Glomerular endothelial cell (primary cell): ENCODE data around the gene DNAJC30. TPM values are rescaled to one million over a fixed set of nuclear protein-coding genes. Genes with fewer than 3 reads are reported as not detected.
"Not testable (repeated sequence)": the region's sequence is repeated elsewhere in the genome, so short reads cannot be mapped to it uniquely, and the experiment has no call there.

Source experiments
- DNase-seq: peaks from one replicate; pipeline ENCODE4 v3.0.0-alpha.2; 2011; ENCODE audit warnings: low read depth, low spot score; ENCODE audit errors: extremely low read depth
- total RNA-seq: library from RNA; depleted of rRNA; stranded (reverse); fragments of >200 nt; gene quantifications from 2 replicates; pipeline ENCODE4 v1.2.3, GENCODE V29; 2015

DNAJC30 gene
- total RNA-seq, 1 donor from 2014 or later = 5.4 TPM

DNA sequence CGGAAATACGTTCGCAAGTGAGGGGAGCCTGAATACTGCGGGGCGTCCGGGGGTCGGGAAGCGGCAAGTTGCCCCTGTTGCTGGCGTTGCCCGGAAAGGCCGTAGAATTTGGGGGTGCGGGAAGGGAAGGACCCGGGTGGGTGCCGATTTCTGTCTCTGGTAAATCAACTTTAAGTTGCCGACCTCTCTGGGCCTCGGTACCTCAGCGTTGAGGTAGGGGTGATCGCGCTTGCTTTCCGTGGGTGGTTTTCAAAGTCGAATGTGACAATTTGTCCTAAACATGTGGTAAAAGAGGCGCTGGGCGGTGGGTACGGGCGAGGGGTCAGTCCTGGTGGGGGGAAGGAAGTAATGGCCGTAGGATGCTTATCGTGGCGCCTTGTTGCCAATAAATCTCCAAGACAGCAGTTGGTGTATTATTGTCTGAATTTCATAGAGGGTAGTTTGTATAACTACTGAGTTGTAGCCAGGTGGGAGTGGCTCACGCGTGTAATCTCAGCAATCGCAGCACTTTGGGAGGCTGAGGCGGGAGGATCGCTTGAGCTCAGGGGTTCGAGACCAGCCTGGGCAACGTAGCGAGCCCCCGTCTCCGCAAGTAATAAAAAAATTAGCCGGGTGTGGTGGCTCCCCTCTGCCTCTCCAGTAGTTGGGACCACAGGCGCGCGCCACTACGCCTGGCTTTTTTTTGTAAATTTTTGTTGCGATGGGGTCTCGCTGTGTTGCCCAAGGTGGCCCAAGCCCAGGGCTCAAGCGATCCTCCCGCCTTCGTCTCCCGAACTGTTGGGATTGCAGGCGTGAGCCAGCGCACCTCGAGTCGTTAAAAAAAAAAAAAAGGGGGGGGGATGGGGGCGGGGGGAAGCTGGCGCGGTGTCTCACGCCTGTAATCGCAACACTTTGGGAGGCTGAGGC lies 788 bp upstream of the DNAJC30 start:
- DNase-seq = no peak

DNA sequence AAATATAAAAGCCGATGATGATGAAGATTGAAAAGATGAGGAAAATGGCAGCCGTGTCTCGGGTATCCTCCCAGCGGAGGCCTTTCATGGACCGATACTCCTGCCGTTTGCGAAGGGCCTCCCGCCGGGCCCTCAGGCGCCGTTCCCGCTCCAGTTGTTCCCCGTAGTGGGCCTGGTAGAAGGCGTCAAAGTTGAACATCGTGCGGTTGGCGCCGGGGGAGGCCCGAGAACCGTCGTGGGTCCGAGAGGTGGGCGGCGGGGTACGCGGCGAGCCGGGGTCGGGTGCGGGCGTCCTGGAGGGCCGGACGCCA lies 553 bp downstream of the DNAJC30 start:
- DNase-seq = no peak

DNA sequence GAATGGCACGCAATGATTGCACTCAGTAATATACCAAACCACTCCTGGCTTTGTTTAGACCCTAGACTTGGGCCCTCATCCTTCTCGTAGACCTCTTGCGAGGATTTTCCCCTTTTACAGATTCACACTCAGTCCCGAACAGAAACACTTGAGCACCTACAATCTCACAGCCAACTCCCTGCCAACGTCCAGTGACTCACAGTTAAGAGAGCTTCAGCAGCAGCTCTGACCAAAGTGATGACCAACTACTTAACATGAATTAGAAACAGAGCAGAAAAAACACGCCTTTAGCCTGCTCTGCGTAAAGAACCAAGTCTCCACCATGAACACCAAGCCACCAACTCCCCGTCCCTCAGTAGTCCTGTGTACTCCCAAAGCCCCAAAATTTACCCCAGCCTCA lies 2.2 kb downstream of the DNAJC30 start:
- DNase-seq = no peak

DNA sequence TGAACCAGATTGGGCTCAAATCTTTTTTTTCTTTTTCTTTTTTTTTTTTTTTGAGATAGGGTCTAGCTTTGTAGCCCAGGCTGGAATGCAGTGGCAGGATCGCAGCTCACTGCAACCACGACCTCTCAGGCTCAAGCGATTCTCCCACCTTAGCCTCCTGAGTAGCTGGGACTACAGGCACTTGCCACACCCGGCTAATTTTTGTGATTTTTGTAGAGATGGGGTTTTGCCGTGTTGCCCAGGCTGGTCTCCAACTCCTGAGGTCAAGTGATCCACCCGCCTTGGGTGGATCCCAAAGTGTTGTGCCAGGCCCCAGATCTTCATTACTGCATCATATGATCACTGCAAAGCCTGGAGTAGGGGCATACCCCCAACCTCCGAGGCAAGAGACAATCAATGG lies 2.8 kb downstream of the DNAJC30 start:
- no peak for DNase-seq

DNA sequence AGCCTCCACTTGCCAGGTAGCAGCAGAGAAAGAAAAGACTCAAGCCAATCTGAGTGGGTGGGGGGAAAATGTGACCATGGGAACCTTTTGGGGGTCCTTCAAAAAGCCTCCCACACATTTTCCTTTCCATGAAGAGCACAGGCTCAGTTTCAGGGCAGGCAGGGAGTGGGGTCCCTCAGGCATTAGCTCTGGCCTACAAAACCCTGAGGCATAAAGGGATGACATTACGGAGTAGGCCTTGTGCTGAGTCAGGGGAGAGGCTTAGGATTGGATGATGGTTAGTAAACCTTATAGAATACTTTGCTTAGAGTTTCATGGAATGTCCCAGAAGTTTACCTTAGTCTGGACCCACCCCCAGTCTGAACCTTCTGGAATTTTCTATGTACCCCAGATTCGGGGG lies 3.5 kb downstream of the DNAJC30 start:
- no peak for DNase-seq

DNA sequence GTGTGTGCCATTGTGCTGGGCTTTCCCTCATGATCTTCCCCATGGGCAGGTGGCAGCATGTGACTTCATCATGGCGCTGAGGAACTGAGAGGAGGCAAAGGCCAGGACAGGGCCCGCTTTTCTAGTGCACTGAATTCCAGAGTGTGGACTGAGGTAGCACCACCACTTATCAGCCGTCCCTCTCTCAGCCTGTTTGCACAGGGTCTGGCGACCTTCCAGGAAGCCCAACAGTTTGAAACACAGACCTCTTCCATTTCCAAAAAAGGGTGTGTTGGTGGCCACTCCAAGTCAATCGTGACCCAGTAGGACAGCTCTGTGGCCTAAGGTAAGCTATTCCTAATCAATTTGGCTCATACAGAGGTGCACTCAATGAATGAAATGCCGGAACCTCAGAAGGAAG lies 4.4 kb downstream of the DNAJC30 start:
- DNase-seq = no peak

DNA sequence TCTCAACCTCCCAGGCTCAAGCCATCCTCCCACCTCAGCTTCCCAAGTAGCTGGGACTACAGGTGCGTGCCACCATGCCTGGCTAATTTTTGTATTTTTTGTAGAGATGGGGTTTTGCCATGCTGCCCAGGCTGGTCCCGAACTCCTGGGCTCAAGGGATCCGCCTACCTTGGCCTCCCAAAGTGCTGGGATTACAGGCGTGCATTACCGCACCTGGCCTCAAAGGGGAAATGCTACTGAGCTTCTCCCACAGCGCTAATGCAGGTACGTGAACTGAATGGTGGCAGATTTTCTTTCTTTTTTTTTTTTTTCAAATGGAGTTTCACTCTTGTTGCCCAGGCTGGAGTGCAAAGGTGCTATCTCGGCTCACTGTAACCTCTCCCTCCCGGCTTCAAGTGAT lies 7.2 kb downstream of the DNAJC30 start:
- not testable (repeated sequence) for DNase-seq

DNA sequence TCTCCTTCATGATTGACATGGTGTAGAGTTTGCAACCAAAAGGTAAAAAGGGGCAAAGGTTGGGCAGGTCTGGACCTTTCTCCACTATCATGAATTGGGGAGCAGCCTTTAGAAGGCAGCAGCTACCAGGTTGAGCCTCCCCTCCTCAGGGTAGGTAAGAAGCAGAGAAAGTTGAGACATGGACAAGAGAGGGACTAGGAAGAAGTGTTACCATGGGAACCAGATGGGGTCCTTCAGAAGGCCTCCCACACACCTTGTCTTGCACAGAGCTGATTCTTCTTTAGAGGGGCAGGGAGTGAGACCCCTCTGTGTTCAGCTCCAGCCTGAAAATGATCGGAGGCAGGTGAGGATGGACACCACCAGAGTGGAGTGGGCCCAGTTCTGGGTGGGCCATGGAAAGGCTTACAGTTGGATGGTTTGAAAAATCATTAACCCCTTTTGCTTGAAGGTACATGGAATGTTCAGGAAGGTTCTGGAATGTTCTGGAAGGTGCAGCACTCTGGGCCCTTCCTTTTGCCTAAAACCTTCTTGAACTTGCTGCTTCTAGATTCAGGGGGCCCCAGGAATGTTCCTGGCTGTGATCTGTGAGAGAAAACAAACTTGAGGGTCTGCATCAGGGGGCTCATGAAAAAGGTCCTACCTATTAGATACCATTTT lies 8.7 kb downstream of the DNAJC30 start:
- no peak for DNase-seq

DNA sequence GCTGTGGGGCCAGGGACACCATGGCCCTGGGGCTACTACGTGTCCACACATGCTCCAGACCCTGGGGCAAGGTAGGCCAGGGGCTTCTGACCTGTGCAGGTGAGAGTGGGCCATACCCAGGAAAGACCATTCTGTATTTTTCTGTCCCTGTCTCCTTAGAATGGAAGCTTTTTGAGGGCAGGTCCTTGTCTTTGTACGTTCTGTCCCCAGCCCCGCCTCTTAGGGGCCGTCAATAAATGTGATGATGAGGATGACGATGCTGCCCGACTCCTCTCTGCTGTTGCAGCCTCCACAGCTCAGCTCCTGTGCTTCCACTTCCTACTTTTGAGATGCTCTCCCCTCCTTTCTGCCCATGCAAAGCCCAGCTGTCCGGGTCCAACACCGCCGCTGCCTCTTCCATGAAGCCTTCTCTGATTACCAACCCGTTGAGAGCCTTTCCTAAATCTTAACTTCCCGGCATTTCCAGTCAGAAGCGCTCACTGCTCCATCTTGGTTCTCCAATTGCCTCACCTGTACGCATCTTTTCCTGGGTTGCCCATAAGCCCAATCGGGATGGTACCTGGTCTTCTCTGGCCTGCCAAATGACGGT lies 11.3 kb downstream of the DNAJC30 start:
- DNase-seq = no peak

DNA sequence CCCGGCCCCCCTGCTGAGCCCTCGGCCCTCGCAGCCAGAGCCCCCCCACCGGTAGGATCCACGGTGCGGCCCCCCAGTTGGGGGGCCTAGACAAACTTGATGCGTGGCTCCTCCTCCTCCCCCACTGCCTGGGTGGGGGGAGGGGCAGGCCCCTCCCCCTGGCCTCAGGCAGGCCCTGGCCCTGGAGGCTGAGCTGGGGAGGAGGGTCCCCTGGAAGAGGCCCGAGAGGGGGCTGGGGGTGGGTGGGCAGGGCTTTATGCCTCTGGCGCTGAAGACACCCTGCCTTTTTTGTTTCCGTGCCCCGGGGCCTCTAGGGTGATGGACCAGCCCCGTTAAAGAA lies 12.0 kb downstream of the DNAJC30 start:
- no peak for DNase-seq

DNA sequence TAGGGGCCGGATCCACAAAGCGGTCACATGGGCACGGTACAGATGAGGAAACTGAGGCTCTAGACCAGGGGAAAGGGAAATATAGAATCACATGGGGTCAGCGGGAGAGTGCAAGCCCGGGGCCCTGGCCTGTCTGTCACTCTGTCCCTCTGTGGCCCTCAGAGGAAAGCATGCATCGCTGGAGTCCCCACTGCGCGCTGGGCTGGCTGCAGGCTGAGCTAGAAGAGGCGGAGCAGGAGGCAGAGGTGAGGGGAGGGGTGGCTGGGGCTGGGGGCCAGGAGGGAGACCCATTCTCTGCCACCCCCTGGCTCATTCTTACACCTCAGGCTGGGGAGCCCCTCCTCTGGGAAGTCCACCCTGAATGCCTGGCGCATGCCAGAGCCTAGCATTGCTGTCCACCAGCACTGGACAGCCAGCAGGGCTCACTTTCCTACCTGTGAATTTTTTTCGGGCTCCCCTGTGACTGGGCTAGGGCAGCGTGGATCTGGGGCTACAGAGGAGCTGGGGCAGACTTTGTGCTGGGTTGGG lies 13.3 kb downstream of the DNAJC30 start:
- DNase-seq = no peak

DNA sequence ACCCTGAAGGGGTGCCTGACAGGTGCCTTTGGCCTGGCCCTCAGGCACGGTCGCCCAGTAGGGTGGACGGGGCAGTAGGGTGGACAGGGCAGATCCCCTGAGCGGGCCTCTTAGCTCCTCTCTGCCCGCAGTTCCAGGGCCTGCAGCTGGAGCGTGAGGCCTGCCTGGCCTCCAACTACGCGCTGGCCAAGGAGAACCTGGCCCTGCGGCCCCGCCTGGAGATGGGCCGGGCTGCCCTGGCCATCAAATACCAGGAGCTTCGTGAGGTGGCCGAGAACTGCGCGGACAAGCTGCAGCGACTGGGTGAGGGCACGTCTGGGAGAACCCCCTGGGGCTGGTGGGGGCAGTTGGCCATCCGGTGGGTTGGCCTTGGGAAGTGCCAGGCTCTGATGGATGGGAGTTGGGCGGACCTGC lies 14.0 kb downstream of the DNAJC30 start:
- DNase-seq = no peak

DNA sequence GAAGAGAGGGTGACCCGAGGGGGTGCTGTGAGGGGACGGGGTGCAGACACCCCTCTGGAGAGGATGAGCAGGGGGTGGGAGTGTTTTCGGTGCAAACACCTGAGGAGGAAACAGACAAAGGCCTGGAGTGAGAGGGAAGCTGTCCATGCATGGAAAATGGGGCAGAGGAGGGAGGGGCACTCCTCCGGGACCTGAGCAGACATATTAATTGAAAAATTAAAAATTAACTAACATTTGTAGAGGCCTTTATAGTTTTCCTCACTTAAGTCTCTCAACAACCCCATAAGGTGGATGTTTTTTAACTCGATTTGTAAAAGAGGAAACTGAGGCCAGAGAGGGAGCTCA lies 14.4 kb downstream of the DNAJC30 start:
- no peak for DNase-seq

DNA sequence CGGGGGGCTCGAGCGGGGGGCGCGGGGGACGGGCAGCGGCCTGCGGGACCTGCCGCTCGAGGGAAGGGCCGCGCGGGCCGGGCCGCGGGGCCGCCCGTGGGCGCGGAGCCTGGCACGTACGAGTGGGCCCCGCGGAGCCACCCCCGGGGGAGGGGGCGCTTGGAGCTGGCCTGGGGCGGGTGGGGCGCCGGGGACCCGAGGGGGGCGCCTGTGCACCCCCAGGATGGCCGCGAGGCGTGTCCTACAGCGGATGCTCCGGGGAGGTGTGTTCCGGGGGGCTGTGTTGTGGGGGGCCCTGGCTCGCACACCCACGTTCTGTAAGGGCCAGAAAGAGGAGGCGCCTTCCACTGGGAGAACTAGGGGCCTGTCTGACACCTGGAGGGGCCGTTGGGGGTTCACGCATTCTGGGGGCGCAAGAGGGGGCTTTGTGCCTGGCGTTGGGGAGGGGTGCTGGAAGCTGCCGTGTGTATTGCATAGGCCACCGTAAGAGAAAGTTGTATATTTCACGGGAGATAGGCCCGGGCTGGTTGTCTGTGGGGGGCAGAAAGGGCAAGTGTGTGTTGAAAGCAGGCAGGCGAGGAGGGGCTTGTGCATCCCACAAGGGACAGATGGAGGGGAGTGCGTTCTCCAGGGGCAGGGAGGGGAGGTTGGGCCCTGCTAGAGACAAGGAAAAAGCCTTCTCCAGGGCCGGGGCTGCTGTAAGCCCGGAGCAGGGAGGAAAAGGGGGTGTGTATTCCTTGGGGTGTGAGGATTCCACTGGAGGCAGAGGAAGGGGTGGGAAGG lies 15.0 kb downstream of the DNAJC30 start:
- no peak for DNase-seq

DNA sequence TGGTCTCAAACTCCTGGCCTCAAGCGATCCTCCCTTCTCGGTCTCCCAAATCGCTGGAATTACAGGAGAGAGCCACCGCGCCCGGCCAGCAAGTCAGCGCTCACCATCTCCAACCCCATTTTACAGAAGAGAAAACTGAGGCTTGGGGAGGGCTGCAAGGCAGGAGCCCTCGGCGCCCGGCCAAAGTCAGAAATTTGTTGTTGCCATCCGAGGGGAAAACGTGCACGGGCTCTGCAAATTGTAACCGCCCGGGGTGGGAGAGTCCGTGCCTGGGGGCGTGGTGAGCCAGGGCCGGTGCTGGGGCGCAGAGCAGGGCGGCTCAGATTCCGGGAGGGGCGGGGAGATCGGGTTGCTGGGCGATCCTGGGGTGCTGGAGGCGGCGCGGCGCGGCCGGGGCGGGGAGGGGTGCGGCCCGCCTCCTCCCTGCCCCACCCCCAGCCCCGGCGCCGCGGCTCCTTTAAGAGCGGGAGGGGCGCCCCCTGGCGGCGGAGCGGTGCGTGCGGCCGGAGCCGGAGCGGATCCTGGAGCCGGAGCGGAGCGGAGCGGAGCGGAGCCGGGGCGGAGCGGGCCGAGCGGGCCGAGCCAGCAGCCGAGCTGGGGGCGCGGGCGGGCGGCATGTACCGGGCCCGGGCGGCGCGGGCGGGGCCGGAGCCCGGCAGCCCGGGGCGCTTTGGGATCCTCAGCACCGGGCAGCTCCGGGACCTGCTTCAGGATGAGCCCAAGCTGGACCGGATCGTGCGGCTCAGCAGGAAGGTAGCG lies 15.7 kb downstream of the DNAJC30 start, which contains the start of gene VPS37D:
TSS of gene VPS37D (plus strand) at position 488 of the 759 bp plus-strand sequence. CDS start at position 616, 128 bp downstream.
- DNase-seq = no peak

DNA sequence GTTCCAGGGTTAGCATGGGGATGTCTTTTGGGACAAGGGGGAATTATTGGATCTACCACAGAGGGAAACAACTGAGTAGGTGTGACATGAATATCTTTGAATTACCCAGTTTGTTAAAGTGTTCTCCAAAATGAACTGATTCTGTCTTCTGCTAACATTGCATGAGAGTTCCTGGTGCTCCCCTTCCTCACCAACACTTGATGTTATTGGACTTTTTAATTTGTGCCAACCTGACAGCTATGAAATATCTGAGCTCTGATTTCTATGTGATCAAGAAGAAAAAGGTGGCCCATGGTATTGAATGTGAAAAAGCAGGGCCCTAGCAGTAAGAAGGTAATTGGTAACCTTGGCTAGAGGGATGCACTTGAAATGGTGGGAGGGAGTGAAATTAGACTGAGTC lies 20.2 kb downstream of the DNAJC30 start:
- DNase-seq = no peak

DNA sequence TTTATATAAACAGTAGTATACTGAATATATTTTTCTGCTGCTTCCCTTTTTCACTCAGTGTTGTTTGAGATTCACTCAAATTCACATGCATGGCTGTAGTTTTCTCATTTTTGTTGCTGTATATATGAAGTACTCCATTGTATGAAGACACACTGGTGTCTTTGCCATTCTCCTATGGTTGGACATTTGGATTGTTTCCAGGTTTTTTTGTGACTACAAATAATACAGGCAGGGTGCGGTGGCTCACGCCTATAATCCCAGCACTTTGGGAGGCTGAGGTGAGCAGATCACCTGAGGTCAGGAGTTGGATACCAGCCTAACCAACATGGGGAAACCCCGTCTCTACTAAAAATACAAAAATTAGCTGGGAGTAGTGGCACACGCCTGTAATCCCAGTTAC lies 22.7 kb downstream of the DNAJC30 start:
- DNase-seq = not testable (repeated sequence)

DNA sequence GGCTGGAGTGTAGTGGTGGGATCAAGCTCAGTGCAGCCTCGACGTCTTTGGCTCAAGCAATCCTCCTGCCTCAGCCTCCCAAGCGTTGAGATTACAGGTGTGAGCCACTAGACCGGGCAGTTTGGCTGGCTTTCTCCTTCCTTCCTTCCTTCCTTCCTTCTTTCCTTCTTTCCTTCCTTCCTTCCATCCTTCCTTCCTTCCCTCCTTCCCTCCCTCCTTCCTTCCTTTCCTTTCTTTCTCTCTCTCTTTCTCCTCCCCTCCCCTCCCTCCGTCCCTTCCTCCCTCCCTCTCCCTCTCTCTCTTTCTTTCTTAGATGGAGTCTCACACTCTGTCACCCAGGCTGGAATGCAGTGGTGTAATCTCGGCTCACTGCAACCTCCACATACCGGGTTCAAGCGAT lies 23.3 kb downstream of the DNAJC30 start:
- DNase-seq = no peak

DNA sequence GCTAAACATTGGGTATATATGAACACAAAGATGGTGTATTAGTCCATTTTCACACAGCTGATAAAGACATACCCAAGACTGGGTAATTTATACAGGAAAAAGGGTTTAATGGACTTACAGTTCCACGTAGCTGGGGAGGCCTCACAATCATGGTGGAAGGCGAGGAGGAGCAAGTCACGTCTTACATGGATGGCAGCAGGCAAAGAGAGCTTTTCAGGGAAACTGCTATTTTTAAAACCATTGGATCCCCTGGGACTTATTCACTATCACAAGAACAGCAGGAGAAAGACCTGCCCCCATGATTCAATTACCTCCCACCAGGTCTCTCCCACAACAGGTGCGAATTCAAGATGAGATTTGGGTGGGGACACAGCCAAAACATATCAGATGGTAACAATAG lies 27.9 kb downstream of the DNAJC30 start:
- DNase-seq = not testable (repeated sequence)

DNA sequence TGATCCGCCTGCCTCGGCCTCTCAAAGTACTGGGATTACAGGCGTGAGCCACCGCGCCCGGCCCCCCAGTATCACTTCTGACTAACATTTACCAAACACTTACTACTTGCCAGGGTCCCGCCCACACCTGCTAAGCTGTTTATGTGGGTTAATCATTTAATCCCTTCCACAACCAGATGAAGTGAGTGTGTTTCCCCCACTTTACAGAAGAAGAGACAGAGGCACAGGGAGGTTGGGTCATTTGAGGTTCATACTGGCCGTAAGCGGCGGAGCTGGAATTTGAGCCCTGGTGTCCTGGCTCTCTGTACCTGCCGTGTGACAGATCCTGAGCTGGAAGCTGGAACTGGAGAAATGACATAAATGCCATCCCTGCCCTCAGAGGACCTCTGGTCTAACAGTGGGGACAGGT lies 30.7 kb downstream of the DNAJC30 start:
- DNase-seq = no peak
